GM18526 (cell line): ENCODE data around the gene KCNE1.

ENCODE experiments used
- POLR2A ChIP-seq: IDR thresholded peaks from 3 replicates; pipeline ENCODE4 v1.6.1; 2011; ENCODE audit not compliant: insufficient read length; ENCODE audit errors: extremely low read depth

Gene KCNE1

GRCh38 chr21:34522284-34522683 is 10.3 kb upstream of the KCNE1 start:
- no peak for TF ChIP-seq POLR2A

GRCh38 chr21:34521561-34521960 is 9.6 kb upstream of the KCNE1 start:
- no peak for TF ChIP-seq POLR2A

DNA sequence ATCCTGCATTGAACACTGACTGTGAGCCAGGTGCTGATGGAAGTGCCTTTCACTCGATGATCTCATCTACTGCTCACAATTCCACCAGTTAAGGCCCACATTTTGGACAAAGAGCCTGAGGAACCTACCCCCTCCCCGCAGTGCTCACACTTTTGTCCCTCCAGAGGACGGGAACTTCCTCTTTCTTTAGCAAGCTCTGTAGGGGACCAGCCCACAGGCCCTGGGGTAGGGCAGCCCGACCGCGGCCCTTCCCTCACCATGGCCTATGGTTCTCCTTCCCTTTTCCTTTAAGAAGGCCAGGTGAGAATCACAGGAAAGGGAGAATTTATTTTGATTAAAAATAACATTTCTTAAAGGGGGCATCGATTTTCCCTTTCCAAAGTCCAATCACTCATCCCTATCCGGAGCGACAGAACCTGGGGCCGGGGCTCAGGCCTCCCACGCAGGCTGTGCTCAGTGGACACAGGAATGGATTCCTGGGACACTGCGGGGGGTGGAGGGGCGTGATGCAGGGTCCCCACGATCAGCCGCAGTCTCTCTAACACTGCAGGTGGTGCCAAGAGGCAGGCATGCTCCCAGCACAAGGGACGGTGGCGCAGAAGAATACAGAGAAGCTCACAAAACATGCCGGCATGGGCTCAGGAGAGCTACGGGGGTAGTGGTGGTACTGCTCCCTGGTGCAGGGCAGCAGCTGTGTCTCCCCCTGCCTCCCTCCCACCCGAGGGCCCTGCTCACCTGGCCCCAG is 8.9 kb upstream of the KCNE1 start:
- no peak for TF ChIP-seq POLR2A

GRCh38 chr21:34520281-34520680 is 8.3 kb upstream of the KCNE1 start:
- no peak for TF ChIP-seq POLR2A

DNA sequence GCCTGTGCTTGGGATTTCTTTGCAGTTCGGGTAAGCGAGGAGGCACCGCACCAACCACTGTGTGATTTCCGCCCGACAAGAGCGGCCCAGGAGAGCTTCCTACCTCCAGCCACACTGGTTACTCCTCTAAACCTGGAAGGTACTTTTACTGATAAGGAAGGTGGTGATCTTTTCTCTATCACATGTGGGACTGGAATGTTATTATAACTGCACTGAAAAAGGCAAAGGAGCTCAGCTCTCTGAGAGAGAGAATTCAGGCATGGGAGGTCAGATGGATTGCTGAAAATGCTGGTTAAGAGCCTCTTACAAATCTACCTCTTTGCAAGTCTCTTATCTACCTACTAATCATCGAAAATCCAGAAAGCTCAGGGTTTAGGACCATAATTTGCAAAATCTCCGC is 7.7 kb upstream of the KCNE1 start:
- TF ChIP-seq POLR2A = no peak

DNA sequence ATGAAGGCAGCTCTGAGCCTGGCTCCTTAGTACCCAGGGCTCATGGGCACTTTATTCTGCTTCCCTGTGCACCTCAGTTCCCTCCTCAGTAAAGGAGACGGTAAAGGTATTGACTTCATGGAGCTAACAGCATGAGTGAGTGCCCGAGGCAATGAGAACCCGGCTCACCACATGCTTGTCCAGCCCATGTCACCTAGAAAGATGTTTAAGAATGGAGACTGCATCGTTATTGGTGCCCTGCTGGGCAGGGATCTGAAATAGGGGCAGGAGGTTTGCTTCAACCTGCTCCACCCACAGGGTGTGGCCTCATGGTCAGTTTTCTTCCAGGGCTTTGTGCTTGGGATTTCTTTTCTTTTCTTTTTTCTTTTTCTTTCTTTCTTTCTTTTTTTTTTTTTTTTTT is 7.0 kb upstream of the KCNE1 start:
- TF ChIP-seq POLR2A = no peak

DNA sequence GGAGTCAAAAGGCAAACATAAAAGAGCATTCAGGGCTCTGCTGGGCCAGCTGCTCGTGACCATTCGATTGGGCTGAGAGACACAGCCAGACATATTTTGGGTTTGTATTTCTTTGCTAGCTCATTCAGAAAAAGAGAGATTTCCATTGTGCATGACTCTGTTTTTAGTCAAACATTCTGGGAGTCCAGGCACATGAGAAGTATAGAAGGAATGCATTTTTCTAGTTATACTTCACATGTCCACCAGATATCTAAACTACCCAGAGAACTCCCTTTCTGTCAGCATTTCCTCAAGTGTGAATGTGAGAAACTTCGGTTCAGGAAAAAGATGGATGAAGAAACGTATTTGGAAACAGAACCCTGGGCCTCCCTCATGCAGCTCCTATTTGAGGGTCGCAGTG is 6.3 kb upstream of the KCNE1 start:
- TF ChIP-seq POLR2A = no peak

GRCh38 chr21:34517491-34518245 is 5.7 kb upstream of the KCNE1 start:
- no peak for TF ChIP-seq POLR2A

- no peak for TF ChIP-seq POLR2A
These were observed 5.0 kb upstream of the KCNE1 start for GRCh38 chr21:34517039-34517438.

GRCh38 chr21:34514576-34515115 is 2.6 kb upstream of the KCNE1 start:
- no peak for TF ChIP-seq POLR2A

DNA sequence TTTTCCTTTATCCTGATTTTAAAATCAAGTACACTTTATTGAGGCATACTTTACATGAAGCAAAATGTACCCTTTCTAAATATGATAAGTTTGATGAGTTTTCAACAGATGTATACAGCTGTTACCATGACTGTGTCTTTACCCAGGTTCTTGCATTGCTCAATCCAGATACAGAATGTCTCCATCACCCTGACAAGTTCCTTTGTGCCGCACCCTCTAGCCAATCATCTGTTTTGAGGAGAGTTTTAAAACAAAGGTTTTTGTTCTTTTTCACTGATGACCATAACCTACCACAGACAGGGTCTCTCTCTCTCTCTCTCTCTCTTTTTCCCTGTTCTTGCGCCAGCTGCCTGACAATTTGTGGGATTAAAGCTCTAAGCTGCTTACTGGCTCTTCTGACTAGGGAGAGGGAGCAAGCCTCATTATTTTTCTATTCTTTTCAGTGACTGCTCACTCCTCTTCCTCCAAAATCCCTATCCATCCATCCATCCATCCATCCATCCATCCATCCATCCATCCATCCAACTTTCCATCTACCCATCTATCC is 1.2 kb upstream of the KCNE1 start:
- no peak for TF ChIP-seq POLR2A

GRCh38 chr21:34511181-34511580 is 829 bp downstream of the KCNE1 start:
- no peak for TF ChIP-seq POLR2A

DNA sequence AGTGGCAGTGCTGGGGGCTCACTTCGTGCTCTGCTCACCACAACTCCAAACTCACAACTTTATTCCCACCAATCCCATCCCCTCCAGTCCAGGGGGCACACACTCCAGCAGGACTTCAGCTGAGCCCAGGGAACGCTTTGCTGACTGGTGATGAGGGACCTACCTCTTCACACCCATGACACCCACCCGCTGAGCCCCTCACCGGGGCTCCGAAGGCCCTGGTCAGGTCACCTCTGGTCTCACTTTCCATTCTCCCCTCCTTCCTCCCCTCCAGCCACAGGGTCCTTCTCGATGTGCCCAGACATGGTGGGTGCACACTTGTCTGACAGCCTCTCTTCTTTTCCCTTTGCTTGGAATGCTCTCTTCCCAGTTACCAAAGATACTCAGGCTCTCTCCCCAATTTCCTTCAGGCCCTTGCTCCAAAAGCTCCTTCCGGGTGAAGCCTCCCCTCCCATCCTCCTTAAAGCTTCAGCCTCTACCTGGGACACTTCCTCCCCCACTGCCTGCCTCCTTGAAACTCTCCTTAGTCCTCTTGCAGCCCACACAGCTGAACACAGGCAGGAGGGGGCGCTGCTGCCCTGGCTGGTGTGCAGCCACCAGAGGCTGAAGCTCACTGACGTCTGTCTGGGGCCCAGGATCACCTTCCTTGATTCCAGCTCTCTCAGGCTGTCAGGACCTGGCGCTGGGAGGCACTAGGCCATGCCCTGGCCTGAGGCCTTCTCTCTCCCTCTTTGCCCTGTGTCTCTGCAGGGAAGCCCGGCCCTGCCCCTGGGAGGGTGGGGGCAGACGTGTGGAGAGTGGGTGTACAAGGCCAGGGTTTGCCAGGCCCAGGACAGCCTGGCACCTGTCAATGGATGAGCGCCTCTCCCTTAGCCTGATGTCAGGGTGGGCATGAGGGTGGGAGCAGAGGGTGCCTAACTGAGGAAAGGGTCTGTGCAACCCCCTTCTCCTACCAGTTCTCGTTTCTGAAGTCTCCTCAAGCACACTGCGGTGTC is 1.6 kb downstream of the KCNE1 start:
- TF ChIP-seq POLR2A = no peak

DNA sequence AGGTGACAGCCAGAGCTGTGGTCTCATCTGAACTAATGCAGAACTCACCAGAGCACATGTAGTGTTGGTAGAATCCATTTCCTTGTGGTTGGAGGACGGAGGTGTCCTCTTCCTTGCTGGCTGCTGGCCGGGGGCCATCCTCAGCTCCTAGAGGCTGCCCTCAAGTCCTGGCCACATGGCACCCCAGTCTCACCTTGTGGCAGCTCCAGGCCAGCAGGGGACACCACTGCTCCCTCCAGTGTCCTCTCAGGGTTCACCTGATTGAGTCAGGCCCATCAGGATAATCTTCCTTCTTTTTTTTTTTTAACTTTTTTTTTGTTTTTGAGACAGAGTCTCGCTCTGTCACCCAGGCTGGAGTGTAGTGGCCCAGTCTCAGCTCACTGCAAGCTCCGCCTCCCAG is 2.9 kb downstream of the KCNE1 start:
- no peak for TF ChIP-seq POLR2A

DNA sequence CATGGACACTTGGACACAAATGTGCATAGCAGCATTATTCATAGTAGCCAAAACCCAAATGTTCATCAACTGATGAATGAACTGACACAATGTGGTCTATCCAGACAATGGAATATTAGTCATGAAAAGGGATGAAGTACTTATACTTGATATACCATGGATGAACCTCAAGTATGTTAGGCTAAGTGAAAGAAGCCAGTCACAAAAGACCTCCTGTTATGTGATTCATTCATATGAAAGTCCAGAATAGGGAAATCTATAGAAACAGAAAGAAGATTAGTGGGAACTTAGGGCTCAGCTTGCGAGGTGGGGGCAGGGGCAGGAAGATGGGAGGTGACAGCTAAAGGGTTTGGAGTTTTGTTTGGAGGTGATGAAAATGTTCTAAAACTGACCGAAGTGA is 7.4 kb downstream of the KCNE1 start:
- TF ChIP-seq POLR2A = no peak
